ENCODE data around the gene FBXO41.

Gene FBXO41

GRCh38 chr2:73290049-73290839 lies 6.0 kb upstream of the FBXO41 start:
- peak; percentile 34 for DNase-seq (ENCODE audit: low read depth)

GRCh38 chr2:73289304-73289703 lies 5.0 kb upstream of the FBXO41 start:
- DNase-seq (ENCODE audit: low read depth), result no peak

- DNase-seq (ENCODE audit: low read depth), result no peak
These were observed 1.9 kb upstream of the FBXO41 start for GRCh38 chr2:73286134-73286655.

- no peak for DNase-seq (ENCODE audit: low read depth)
These were observed 971 bp upstream of the FBXO41 start for GRCh38 chr2:73285159-73285739.

- peak; percentile 18 for DNase-seq (ENCODE audit: low read depth)
These were observed 558 bp downstream of the FBXO41 start for GRCh38 chr2:73283545-73284295.

- DNase-seq (ENCODE audit: low read depth), result no peak
These were observed 1.2 kb downstream of the FBXO41 start for GRCh38 chr2:73282924-73283544.

GRCh38 chr2:73281244-73281643 lies 3.0 kb downstream of the FBXO41 start:
- no peak for DNase-seq (ENCODE audit: low read depth)

GRCh38 chr2:73279852-73280251 lies 4.4 kb downstream of the FBXO41 start:
- no peak for DNase-seq (ENCODE audit: low read depth)

- DNase-seq (ENCODE audit: low read depth), result no peak
These were observed 12.0 kb downstream of the FBXO41 start for GRCh38 chr2:73272270-73272669.

GRCh38 chr2:73269686-73270465 lies 14.4 kb downstream of the FBXO41 start:
- DNase-seq (ENCODE audit: low read depth), result no peak

- peak; percentile 59 for DNase-seq (ENCODE audit: low read depth)
These were observed 15.2 kb downstream of the FBXO41 start for GRCh38 chr2:73268830-73269685.

- DNase-seq (ENCODE audit: low read depth), result no peak
These were observed 15.9 kb downstream of the FBXO41 start for GRCh38 chr2:73268366-73268829.

GRCh38 chr2:73267008-73267407 lies 17.3 kb downstream of the FBXO41 start:
- DNase-seq (ENCODE audit: low read depth), result no peak

- no peak for DNase-seq (ENCODE audit: low read depth)
These were observed 18.0 kb downstream of the FBXO41 start for GRCh38 chr2:73266061-73266901.

GRCh38 chr2:73265298-73266060 lies 18.8 kb downstream of the FBXO41 start:
- DNase-seq (ENCODE audit: low read depth), result no peak

GRCh38 chr2:73264783-73265182 lies 19.5 kb downstream of the FBXO41 start:
- DNase-seq (ENCODE audit: low read depth), result no peak

- DNase-seq (ENCODE audit: low read depth), result no peak
These were observed 20.0 kb downstream of the FBXO41 start for GRCh38 chr2:73264332-73264606.

- no peak for DNase-seq (ENCODE audit: low read depth)
These were observed 20.5 kb downstream of the FBXO41 start for GRCh38 chr2:73263540-73264331.

Data from stimulated activated CD4-positive, alpha-beta T cell treated with anti-CD3 and anti-CD28 coated beads, Interleukin-2, amount 100 ng/mL, for 4 hours (primary cell).